Measurements from ENCODE around the gene KCTD17.

DNA sequence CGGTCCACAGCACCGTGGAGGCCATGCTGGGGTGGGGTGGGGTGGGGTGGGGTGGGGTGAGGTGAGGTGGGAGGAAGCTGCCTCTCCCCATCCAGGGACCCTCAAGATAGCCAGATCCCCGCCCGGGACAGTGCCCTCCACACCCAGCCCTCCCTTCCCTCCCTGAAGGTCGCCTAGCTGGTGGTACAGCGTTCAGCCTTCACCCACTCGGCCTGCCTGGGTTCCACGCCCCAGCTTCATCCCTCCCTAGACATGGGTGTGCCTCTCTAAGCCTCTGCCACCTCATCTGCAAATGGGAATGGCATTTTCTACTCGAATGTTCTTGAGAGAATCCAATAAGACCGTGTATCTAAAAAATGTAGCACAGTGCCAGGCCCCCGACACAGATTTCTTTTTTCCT is 17.8 kb downstream of the KCTD17 start:
- TF ChIP-seq, protein P1, sequence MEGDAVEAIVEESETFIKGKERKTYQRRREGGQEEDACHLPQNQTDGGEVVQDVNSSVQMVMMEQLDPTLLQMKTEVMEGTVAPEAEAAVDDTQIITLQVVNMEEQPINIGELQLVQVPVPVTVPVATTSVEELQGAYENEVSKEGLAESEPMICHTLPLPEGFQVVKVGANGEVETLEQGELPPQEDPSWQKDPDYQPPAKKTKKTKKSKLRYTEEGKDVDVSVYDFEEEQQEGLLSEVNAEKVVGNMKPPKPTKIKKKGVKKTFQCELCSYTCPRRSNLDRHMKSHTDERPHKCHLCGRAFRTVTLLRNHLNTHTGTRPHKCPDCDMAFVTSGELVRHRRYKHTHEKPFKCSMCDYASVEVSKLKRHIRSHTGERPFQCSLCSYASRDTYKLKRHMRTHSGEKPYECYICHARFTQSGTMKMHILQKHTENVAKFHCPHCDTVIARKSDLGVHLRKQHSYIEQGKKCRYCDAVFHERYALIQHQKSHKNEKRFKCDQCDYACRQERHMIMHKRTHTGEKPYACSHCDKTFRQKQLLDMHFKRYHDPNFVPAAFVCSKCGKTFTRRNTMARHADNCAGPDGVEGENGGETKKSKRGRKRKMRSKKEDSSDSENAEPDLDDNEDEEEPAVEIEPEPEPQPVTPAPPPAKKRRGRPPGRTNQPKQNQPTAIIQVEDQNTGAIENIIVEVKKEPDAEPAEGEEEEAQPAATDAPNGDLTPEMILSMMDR (IDR thresholded peaks at IDR 0.05): no peak
- no peak for TF ChIP-seq POLR2A (IDR thresholded peaks at IDR 0.05)
